Measurements from ENCODE around the gene KRTAP2-4. TPM values are rescaled to one million over a fixed set of nuclear protein-coding genes. Genes with fewer than 3 reads are reported as not detected.
"Not testable (repeated sequence)": the region's sequence is repeated elsewhere in the genome, so short reads cannot be mapped to it uniquely, and the experiment has no call there.

Gene KRTAP2-4
- total RNA-seq, 1 experiment from 2014 or later, result not detected

DNA sequence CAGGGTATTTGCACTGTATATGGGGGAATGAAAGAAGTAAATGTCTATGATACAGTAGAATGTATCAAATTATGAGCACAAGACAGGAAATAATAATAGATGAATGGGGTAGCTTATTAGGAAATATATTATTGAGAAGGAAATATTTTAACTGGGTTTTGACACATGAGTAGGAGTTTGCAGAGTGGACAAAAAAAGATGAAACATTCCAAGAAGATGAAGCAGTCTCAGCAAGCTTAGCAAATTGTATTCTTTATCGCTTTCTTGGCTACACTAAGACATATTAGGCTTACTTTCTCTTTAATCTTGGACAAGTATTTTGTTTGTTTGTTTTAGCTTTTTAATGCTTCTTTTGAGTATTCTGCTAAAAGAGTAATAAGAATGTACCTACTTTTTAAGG is 38.2 kb upstream of the KRTAP2-4 start:
- H3K27ac ChIP-seq (ENCODE audit: low read length), result no peak overlapping the region
- BruUV-seq (replicated peaks), result no TSS peak

DNA sequence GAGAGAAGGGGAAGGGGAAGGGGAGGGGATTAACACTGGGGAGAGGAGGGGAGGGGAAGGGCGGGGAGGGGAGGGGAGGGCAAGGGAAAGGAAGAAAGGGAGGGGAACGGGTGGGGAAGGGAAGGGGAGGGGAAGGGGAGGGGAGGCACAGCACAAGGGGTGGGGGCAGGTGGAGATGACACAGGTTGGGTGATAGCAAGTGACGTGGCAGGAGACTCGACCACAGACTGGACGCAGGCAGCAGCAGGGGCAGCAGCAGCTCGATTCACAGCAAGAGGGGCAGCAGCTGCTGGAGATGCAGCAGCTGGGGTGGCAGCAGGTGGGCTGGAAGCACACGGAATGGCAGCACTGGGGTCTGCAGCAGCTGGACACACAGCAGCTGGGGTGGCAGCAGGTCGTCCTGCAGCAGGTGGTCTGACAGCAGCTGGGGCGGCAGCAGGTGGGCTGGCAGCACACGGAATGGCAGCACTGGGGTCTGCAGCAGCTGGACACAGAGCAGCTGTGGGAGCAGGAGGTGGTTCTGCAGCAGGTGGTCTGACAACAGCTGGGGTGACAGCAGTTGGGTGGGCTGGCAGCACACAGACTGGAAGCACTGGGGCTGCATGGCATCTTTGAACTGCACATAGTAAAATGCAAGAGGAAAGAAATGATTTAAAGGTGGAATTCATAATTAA is 36.0 kb upstream of the KRTAP2-4 start, which contains the start of gene KRTAP4-16:
Gene KRTAP4-16, minus strand, starts transcription at position 624 of the 674 bp plus-strand sequence. Its CDS starts 0 bp downstream, at position 624.
- Histone ChIP-seq H3K4me3 (ENCODE audit: low read depth in 2 of 2, low read length in 2 of 2) (no peak within 1 kb of the TSS), H3K9me3 (ENCODE audit: control insufficient read depth, insufficient read depth, low read depth, low read length) (no peaks in the 10 kb centered on the region), H3K27me3 (ENCODE audit: control insufficient read depth, insufficient read depth, low read length) (no peaks in the 10 kb centered on the region), H3K36me3 (ENCODE audit: control insufficient read depth, insufficient read depth, low read length) (no peaks in the 10 kb centered on the region), H3K4me1 (ENCODE audit: control insufficient read depth, insufficient read depth, low read length) (no peaks in the 10 kb centered on the region), H3K27ac (ENCODE audit: low read length) (no peak within 1 kb of the TSS)
- TF ChIP-seq SIN3A (IDR thresholded peaks at IDR 0.05; ENCODE audit: borderline replicate concordance, insufficient read depth, low read depth, low read length) (no peak), REST (IDR thresholded peaks at IDR 0.05; ENCODE audit: insufficient read depth in 1 of 2, low read depth in 2 of 2, low read length in 1 of 2) (no peak), TCF7L2 (IDR thresholded peaks at IDR 0.05; ENCODE audit: low read depth, low read length) (no peak), POLR2AphosphoS5 (IDR thresholded peaks at IDR 0.05; ENCODE audit: low read depth, low read length) (no peak)
- TF ChIP-seq, protein P1, sequence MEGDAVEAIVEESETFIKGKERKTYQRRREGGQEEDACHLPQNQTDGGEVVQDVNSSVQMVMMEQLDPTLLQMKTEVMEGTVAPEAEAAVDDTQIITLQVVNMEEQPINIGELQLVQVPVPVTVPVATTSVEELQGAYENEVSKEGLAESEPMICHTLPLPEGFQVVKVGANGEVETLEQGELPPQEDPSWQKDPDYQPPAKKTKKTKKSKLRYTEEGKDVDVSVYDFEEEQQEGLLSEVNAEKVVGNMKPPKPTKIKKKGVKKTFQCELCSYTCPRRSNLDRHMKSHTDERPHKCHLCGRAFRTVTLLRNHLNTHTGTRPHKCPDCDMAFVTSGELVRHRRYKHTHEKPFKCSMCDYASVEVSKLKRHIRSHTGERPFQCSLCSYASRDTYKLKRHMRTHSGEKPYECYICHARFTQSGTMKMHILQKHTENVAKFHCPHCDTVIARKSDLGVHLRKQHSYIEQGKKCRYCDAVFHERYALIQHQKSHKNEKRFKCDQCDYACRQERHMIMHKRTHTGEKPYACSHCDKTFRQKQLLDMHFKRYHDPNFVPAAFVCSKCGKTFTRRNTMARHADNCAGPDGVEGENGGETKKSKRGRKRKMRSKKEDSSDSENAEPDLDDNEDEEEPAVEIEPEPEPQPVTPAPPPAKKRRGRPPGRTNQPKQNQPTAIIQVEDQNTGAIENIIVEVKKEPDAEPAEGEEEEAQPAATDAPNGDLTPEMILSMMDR (IDR thresholded peaks at IDR 0.05), result no peak
- ATAC-seq (no peak), DNase-seq (ENCODE audit: low read depth, low spot score) (no peak)
- no TSS peak for BruUV-seq (replicated peaks)
- ChIA-PET POLR2A (interaction anchor here (0.6 kb wide), 1 partner anchor 12 kb away, joined by 3 read pairs; no protein-coding TSS in a partner anchor), CTCF (no interaction called here)
- intact Hi-C loops (cut with micrococcal nuclease; ENCODE audit: unreplicated experiment), result loop anchor here (5.0 kb wide), 1 partner anchor 381 kb away; the partner anchor contains the start of gene KRT35
- in situ Hi-C loops (cut with HindIII; ENCODE audit: low pct_unique_long_range_greater_than_20kb, low sequenced_read_pairs), result no loop called here

More for the DNA sequence above, 38.2 kb upstream of the KRTAP2-4 start:
- TF ChIP-seq TCF7L2 (IDR thresholded peaks at IDR 0.05; ENCODE audit: low read depth, low read length) (no peak), REST (IDR thresholded peaks at IDR 0.05; ENCODE audit: insufficient read depth in 1 of 2, low read depth in 2 of 2, low read length in 1 of 2) (no peak), POLR2AphosphoS5 (IDR thresholded peaks at IDR 0.05; ENCODE audit: low read depth, low read length) (no peak), SIN3A (IDR thresholded peaks at IDR 0.05; ENCODE audit: borderline replicate concordance, insufficient read depth, low read depth, low read length) (no peak)
- TF ChIP-seq, protein P1 (IDR thresholded peaks at IDR 0.05), result no peak
- ChIA-PET CTCF (no interaction called here), POLR2A (interaction anchor here (0.6 kb wide), 1 partner anchor 654 kb away, joined by 3 read pairs; no protein-coding TSS in a partner anchor)
- Histone ChIP-seq H3K4me3 (ENCODE audit: low read depth in 2 of 2, low read length in 2 of 2) (no peak overlapping the region), H3K27me3 (ENCODE audit: control insufficient read depth, insufficient read depth, low read length) (no peaks in the 10 kb centered on the region), H3K9me3 (ENCODE audit: control insufficient read depth, insufficient read depth, low read depth, low read length) (no peaks in the 10 kb centered on the region), H3K36me3 (ENCODE audit: control insufficient read depth, insufficient read depth, low read length) (no peaks in the 10 kb centered on the region), H3K4me1 (ENCODE audit: control insufficient read depth, insufficient read depth, low read length) (no peaks in the 10 kb centered on the region)
- intact Hi-C loops (cut with micrococcal nuclease; ENCODE audit: unreplicated experiment), result loop anchor here (5.0 kb wide), 1 partner anchor 378 kb away; the partner anchor contains the start of gene KRT35
- no peak for ATAC-seq
- in situ Hi-C loops (cut with HindIII; ENCODE audit: low pct_unique_long_range_greater_than_20kb, low sequenced_read_pairs), result no loop called here
- DNase-seq (ENCODE audit: low read depth, low spot score), result no peak

DNA sequence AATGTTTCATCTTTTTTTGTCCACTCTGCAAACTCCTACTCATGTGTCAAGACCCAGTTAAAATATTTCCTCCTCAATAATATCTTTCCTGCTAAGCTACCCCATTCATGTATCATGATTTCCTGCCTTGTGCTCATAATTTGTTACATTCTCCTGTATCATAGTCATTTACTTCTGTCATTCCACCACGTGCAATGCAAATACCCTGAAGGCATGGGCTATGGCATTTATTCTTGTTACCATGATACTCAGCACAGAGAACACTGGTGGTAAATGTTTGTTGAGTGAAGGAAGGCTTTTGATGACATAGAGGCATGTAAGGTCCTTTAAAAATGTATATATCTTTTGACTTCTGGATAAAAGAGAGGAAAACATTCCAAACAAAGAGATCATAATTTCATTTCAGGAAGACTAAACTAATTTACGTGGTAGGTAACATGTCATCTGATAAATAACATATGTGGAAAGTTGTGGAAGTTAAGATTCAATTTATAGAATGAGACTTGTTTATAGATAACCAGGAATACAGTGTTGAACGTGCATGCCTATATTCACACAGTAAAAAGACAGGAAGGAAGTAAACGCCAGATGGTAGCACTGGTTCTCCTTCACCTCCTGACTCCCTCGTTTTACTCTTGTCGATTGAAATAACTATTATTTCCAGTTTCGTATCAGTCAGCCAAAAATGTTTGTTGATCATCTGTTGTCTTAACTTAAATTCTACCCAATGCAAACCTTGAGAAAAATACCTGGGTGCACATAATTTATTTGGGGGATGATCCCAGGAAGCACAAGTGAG is 34.2 kb upstream of the KRTAP2-4 start:
- POLR2A ChIA-PET; H3K27me3 ChIP-seq (ENCODE audit: control insufficient read depth, insufficient read depth, low read length); CTCF ChIA-PET; BruUV-seq (replicated peaks); H3K4me1 ChIP-seq (ENCODE audit: control insufficient read depth, insufficient read depth, low read length); H3K9me3 ChIP-seq (ENCODE audit: control insufficient read depth, insufficient read depth, low read depth, low read length); H3K27ac ChIP-seq (ENCODE audit: low read length); H3K36me3 ChIP-seq (ENCODE audit: control insufficient read depth, insufficient read depth, low read length); H3K4me3 ChIP-seq (ENCODE audit: low read depth in 2 of 2, low read length in 2 of 2); in situ Hi-C loops (cut with HindIII; ENCODE audit: low pct_unique_long_range_greater_than_20kb, low sequenced_read_pairs): not testable (repeated sequence)
- intact Hi-C loops (cut with micrococcal nuclease; ENCODE audit: unreplicated experiment), result loop anchor here (5.0 kb wide), 1 partner anchor 382 kb away; the partner anchor contains the start of gene KRT35
- peak; percentile 77 for ATAC-seq
- DNase-seq (ENCODE audit: low read depth, low spot score), result peak; percentile 20
